Activated CD4-positive, alpha-beta T cell treated with anti-CD3 and anti-CD28 coated beads, Interleukin-2, amount 50 U/mL, for 4 hours (primary cell): ENCODE results near the gene ZNF181.

Experiments used
- DNase-seq, 2 experiments: peaks; one replicate each; pipeline ENCODE4 v3.0.0-alpha.2; 2020

ZNF181 gene

DNA sequence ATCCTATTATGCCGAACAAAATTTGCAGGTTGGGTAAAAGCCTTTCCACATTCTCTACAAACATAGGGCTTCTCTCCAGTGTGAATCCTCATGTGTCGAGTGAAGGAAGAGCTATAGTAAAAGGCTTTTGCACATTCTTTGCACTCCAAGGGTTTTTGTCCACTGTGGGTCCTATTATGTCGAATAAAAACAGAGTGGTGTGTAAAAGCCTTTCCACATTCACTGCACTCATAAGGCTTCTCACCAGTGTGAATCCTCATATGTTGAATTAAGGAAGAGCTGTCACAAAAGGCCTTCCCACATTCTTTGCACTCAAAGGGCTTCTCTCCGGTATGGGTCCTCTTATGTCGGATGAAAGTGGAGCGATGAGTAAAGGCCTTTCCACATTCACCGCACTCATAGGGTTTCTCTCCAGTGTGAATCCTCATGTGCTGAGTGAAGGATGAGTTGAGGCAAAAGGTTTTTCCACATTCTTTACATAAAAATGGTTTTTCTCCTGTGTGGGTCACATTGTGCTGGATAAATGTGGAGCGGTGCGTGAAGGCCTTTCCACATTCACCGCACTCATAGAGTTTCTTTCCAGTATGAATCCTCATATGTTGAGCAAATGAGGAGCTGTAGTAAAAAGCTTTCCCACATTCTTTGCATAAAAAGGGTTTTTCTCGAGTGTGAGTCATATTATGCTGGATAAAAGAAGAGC lies 25.3 kb downstream of the ZNF181 start:
- DNase-seq: no peak

DNA sequence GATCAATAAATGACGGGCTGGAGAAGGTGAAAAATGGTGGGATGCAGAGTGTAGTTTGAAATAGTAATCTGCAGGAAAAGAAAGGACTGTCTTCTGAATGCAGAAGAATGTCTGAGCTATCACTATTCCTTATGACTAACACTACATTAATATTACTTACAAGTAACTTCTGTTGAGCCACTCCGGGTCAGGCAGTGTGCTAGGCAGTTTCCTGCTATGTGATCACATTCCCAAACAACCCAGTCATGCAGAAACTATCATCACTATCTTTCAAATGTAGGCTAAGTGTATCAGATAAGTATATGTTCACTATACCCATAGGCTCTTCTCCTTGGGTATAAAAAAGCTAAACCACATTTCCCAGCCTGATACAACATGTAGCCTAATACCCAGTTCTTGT lies 32.3 kb downstream of the ZNF181 start:
- no peak for DNase-seq

GRCh38 chr19:34767951-34768350 lies 33.9 kb downstream of the ZNF181 start:
- no peak for DNase-seq

DNA sequence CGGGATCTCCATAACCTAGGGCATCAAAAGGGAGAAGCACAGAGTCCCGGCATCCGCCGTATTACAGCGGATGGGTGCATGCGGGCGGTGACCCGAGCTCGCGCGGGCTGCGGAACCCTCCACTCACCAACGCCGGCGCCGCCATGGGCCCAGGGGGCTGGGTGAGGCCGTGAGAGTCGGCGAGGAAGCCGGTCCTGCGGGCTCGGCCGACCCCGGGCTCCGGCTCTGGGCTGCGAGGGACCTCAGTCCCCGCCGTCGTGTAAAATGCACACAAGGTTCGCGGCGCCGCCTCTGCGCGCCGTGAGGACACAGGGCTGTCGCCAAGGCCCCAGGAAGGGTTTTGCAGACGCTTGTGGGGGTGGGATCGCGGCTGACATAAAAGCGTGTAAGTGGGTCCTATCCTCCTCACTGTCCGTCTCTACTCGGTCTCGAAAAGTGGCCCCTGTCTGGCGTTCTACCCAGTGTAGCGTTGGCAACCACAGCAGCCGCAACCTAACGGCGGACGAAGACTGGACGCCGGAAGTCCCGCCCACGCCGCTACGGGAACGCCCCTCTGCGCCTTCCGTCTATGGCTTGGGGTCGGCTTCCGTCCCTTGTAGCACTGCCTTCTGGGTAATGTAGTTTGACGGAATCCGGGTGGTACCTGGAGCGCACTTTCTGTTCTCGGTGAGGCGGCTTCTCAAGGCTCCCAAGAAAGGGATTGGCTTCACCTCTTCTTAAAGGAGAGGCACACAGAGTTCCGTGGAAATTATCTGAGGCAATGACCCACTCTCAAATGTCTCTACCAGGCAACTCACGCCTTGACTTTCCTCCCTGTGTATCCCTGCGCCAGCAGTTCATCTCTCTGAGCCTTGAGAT lies 38.9 kb downstream of the ZNF181 start, which contains the start of gene ZNF599:
ZNF599 (minus strand) TSS at position 519 of the 858 bp plus-strand sequence; CDS start at position 145, 374 bp downstream.
- peak; percentile 83 to 84 for DNase-seq

DNA sequence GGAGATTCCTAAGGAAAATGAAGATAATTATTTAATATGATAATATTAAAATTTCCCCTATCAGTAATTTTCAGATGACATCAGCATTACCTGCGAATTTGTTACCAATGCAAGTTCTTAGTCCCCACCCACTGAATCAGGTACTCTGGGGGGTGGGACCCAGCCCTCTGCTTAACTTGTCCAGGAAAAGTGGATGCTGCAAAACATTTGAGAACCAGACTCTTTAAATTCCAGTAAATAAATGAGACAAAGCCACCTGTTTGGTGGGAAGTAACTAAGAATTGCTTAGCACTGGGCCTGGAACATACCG lies 39.5 kb downstream of the ZNF181 start:
- DNase-seq: no peak

GRCh38 chr19:34774857-34775256 lies 40.8 kb downstream of the ZNF181 start:
- no peak for DNase-seq

- no peak for DNase-seq
These were observed 44.3 kb downstream of the ZNF181 start for GRCh38 chr19:34778342-34778741.

DNA sequence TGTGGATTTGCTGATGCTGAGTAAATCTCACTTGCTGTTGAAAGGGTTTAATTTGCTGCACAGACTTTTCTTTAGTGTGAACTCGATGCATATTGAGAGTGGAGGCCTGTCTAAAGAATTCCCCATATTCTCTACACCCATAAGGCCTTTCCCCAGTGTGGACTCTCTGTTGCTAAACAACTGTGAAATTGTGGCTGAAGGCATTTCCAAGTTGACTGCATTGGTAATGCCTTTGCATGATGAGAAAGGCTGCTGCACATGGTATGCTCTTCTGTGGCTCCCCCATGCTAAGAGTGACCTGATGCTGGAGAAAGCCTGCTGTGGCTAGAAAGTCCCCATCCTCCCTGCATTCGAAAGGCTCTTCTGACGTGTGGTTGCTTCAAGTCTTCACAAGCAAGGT lies 45.6 kb downstream of the ZNF181 start:
- DNase-seq: no peak

DNA sequence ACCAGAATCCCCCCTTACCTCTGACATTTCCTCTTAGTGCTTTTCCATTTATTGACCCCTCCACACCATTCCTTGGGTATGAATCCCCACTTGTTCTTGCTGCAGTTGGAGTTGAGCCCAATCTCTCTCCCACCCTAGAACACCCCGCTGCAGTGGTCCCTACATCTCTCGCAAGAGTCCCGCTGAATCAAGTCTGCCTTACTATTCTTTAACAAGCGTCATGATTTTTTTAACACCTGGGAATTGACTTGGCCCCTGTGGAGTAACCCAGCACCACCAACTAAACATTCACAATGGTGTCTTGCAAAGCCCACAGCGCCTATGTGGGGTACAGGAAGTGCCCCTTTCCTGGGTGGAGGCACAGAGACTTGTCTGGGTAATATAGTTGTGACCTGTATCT lies 52.2 kb downstream of the ZNF181 start:
- DNase-seq: no peak

DNA sequence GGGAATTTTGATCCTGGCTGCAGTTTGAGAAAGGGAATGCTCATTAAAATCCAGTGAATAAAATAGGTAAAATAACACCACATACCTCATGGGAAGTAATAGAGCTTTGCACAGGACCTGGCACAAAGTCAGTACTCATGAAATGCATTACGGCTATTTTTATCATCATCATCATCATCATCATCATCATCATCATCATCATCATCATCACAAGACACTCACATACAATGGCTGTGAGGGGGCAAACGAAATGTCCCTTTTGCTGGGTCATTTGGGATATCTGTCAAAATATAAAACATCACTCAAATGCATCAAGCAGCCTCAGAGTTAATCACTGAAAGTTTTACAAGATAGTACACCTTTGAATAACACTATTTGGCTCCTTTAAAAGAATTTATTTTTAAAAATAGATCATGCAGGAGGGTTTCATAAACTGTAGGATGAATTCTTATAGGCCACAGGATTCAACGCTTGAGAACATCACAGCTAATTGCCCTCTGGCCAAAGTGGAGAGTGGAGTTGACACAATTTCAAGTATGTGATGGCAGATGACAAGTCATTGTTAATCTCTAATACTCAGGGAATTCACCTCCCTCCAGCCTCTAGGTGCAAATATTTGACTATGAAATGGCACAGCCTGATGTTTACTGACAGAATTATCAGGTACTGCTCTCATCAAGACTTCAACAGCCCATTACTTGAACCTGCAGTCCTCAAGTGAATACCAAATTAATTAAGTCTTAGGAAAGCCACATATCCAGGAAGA lies 53.2 kb downstream of the ZNF181 start:
- no peak for DNase-seq

DNA sequence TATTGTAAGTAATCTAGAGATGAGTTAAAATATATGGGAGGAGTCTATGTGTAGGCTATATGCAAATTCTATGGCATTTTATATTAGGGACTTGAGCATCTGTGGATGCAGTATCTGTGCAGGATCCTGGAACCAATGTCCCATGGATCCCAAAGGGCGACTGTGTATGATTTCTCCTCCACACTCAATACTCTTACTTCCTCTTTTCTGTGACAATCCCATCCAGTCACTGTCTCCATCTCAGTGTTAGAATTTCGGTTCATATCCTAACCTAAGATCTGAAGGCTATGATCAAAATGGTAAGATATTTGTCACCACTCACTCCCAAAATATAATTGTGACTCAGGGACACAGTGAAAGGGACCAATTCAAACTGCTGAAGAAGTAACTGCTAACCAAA lies 54.0 kb downstream of the ZNF181 start:
- DNase-seq: no peak

GRCh38 chr19:34793565-34793964 lies 59.5 kb downstream of the ZNF181 start:
- no peak for DNase-seq

DNA sequence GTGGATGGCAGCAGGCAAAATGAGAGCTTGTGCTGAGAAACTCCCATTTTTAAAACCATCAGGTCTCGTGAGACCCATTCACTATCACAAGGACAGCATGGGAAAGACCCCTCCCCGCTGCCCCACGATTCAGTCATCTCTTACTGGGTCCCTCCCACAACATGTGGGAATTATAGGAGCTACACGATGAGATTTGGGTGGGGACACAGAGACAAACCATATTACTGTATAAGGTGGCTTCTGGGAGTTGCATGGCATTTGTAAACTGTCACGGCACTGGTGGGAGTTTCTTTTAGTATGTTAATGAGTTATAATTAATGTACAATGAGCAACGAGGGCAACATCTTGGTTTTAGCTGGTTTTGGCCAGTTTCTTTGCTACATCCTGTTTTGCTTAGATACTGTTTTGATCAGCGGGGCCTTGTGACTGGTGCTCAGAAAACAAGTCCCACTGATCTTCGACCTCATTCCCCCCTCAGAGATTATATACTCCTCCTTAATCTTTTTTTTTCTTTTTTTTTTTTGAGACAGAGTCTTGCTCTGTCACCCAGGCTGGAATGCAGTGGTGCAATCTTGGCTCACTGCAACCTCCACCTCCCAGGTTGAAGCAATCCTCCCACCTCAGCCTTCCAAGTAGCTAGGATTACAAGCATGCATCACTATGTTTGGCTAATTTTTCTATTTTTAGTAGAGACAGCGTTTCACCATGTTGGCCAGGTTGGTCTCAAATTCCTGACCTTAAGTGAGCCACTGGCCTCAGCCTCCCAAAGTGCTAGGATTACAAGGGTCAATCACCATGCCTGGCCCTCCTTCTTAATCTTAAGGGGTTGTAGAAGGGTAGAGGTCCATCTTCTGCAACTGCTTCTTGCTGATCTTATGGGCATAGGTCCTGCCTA lies 60.3 kb downstream of the ZNF181 start:
- DNase-seq: no peak
